HCT116 (cell line): ENCODE results near the gene TUG1. TPM values are rescaled to one million over a fixed set of nuclear protein-coding genes. Genes with fewer than 3 reads are reported as not detected.

Experiments used
- ATAC-seq: fragments of 200-7000 bp; cut with Tn5 transposase; 2 replicates; pipeline ENCODE4 v1.9.1; 2020; ENCODE audit warnings: mild to moderate bottlenecking, moderate library complexity
- BruUV-seq: library from RNA; stranded (reverse); fragments of 400-500 nt; replicated peaks from 2 replicates; lab custom pipeline; 2021; lab: Mats Ljungman, UMichigan
- CTCF ChIA-PET: fragments of 300-600 bp; sonication (Branson Sonifier 250); formaldehyde crosslinking; loops from one replicate; lab custom pipeline; 2021; ENCODE audit warnings: antibody characterized with exemption; lab: Charles Lee
- POLR2A ChIA-PET: fragments of 300-600, 350-600 bp; sonication (Branson Sonifier 250); formaldehyde crosslinking; loops from one replicate; lab custom pipeline; 2021; ENCODE audit warnings: antibody characterized with exemption; lab: Charles Lee
- RAD21 ChIA-PET, 2 experiments: fragments of 300-600 bp; sonication (Branson Sonifier 250); formaldehyde crosslinking; loops; one replicate each; lab custom pipeline; 2023; ENCODE audit warnings: low total read pairs in 2 of 2; ENCODE audit not compliant: uncharacterized antibody in 2 of 2, unreplicated experiment in 2 of 2, low non-redundant PET in 1 of 2; lab: Charles Lee
- DNase-seq: peaks from one replicate; pipeline ENCODE4 v3.0.0-alpha.2; 2010; ENCODE audit warnings: low read depth, low spot score
- H2AFZ ChIP-seq: fragments of 200-600 bp; shearing (Covaris generic), sonication (generic); 2 replicates; pipeline ENCODE4 v1.6.1; 2017; ENCODE audit warnings: low read depth, mixed run types, mixed read lengths, antibody characterized with exemption, low read length; ENCODE audit not compliant: poor library complexity, severe bottlenecking
- H3K27ac ChIP-seq: 2 replicates; pipeline ENCODE4 v1.5.1; 2012; ENCODE audit warnings: low read depth, low read length
- H3K27me3 ChIP-seq: fragments of 200-600 bp; sonication (generic); 2 replicates; pipeline ENCODE4 v1.6.1; 2016; ENCODE audit warnings: mixed run types, low read length, mixed read lengths; ENCODE audit not compliant: insufficient read depth
- H3K36me3 ChIP-seq, 2 experiments: fragments of 200-500 bp in 1 of 2; fragments of 200-600 bp in 1 of 2; sonication (Bioruptor generic) in 1 of 2; sonication (generic) in 1 of 2; 2 replicates each; pipeline versions ENCODE4 v1.5.1 to v1.6.1; 2014 to 2016; ENCODE audit warnings: low read length in 2 of 2, inconsistent platforms in 1 of 2, mixed read lengths in 1 of 2, mixed run types in 1 of 2; ENCODE audit not compliant: insufficient read depth in 2 of 2, control insufficient read depth in 1 of 2
- H3K4me1 ChIP-seq, 2 experiments: fragments of 200-600 bp in 1 of 2; sonication (generic) in 1 of 2; 2 replicates each; pipeline versions ENCODE4 v1.5.1 to v1.6.1; 2012 to 2017; ENCODE audit warnings: low read length in 2 of 2, inconsistent platforms in 1 of 2, mild to moderate bottlenecking in 1 of 2, mixed read lengths in 1 of 2, mixed run types in 1 of 2, moderate library complexity in 1 of 2; ENCODE audit not compliant: insufficient read depth in 2 of 2, control insufficient read depth in 1 of 2
- H3K4me2 ChIP-seq: fragments of 200-600 bp; sonication (generic); 2 replicates; pipeline ENCODE4 v1.6.1; 2017; ENCODE audit warnings: mixed run types, low read length, mixed read lengths
- H3K4me3 ChIP-seq, 2 experiments: fragments of 200-600 bp in 1 of 2; sonication (generic) in 1 of 2; replicated peaks in 1 of 2; 2 replicates each; pipeline ENCODE4 v1.5.1; 2011 to 2016; ENCODE audit warnings: low read length in 2 of 2, control low read depth in 1 of 2, low read depth in 1 of 2, mild to moderate bottlenecking in 1 of 2, mixed read lengths in 1 of 2, mixed run types in 1 of 2
- H3K79me2 ChIP-seq: fragments of 200-600 bp; sonication (generic); 2 replicates; pipeline ENCODE4 v1.6.1; 2017; ENCODE audit warnings: mild to moderate bottlenecking, mixed run types, low read length, moderate library complexity, mixed read lengths; ENCODE audit not compliant: insufficient read depth
- H3K9ac ChIP-seq: fragments of 200-600 bp; sonication (generic); 2 replicates; pipeline ENCODE4 v1.6.1; 2016; ENCODE audit warnings: low read length, mixed read lengths
- H3K9me2 ChIP-seq: fragments of 200-600 bp; sonication (generic), shearing (Covaris generic); 2 replicates; pipeline ENCODE4 v1.6.1; 2017; ENCODE audit warnings: mixed run types, mild to moderate bottlenecking, moderate library complexity; ENCODE audit not compliant: insufficient read depth
- H3K9me3 ChIP-seq, 2 experiments: fragments of 200-500 bp in 1 of 2; fragments of 200-600 bp in 1 of 2; sonication (Bioruptor generic) in 1 of 2; sonication (generic) in 1 of 2; 2 replicates each; pipeline ENCODE4 v1.6.1; 2014 to 2017; ENCODE audit warnings: low read length in 2 of 2, mixed read lengths in 2 of 2, inconsistent platforms in 1 of 2, low read depth in 1 of 2, mild to moderate bottlenecking in 1 of 2, mixed run types in 1 of 2, moderate library complexity in 1 of 2; ENCODE audit not compliant: control insufficient read depth in 1 of 2, insufficient read depth in 1 of 2
- H4K20me1 ChIP-seq: fragments of 200-600 bp; sonication (generic), shearing (Covaris generic); 2 replicates; pipeline ENCODE4 v1.6.1; 2017; ENCODE audit warnings: mixed run types, mild to moderate bottlenecking, moderate library complexity; ENCODE audit not compliant: insufficient read depth
- CBX3 ChIP-seq: IDR thresholded peaks from 2 replicates; pipeline ENCODE4 v1.6.1; 2012; ENCODE audit warnings: low read depth
- CEBPB ChIP-seq: IDR thresholded peaks from 2 replicates; pipeline ENCODE4 v1.6.1; 2012; ENCODE audit warnings: low read depth
- EGR1 ChIP-seq: IDR thresholded peaks from 2 replicates; pipeline ENCODE4 v1.6.1; 2012; ENCODE audit warnings: low read depth
- EZH2phosphoT487 ChIP-seq: fragments of 200-600 bp; IDR thresholded peaks from 2 replicates; pipeline ENCODE4 v1.6.1; 2018; ENCODE audit warnings: antibody characterized with exemption, borderline replicate concordance
- POLR2A ChIP-seq: IDR thresholded peaks from 2 replicates; pipeline ENCODE4 v1.7.0; 2011; ENCODE audit warnings: borderline replicate concordance; ENCODE audit not compliant: insufficient read depth, insufficient read length; ENCODE audit errors: extremely low read depth
- POLR2AphosphoS5 ChIP-seq: IDR thresholded peaks from 2 replicates; pipeline ENCODE4 v1.6.1; 2011; ENCODE audit warnings: mild to moderate bottlenecking, low read depth, low read length, moderate library complexity
- RAD21 ChIP-seq: IDR thresholded peaks from 2 replicates; pipeline ENCODE4 v1.6.1; 2012; ENCODE audit warnings: low read depth, mild to moderate bottlenecking
- SP1 ChIP-seq: IDR thresholded peaks from 2 replicates; pipeline ENCODE4 v1.6.1; 2012; ENCODE audit warnings: low read depth
- TCF7L2 ChIP-seq: IDR thresholded peaks from 2 replicates; pipeline ENCODE4 v1.7.0; 2011; ENCODE audit warnings: borderline replicate concordance, inconsistent platforms; ENCODE audit not compliant: insufficient read depth, insufficient read length; ENCODE audit errors: extremely low read depth
- ZFX ChIP-seq: fragments of 450-650 bp; IDR thresholded peaks from 2 replicates; pipeline ENCODE4 v1.6.1; 2017
- intact Hi-C: fragments of 100-400 bp; cut with micrococcal nuclease; formaldehyde crosslinking; loops from 2 replicates; pipeline ENCODE4 v1.10.0; 2022
- total RNA-seq: library from RNA; stranded (reverse); gene quantifications from one replicate; pipeline ENCODE4 v1.2.1, GENCODE V29; 2021; ENCODE audit not compliant: unreplicated experiment
- TF ChIP-seq, protein P1 (sequence below): IDR thresholded peaks from 2 replicates; pipeline ENCODE4 v1.6.1; 2012; ENCODE audit warnings: low read depth
- TF ChIP-seq, protein P2 (sequence below): IDR thresholded peaks from 2 replicates; pipeline ENCODE4 v1.6.1; 2012
- TF ChIP-seq, protein P3 (sequence below): IDR thresholded peaks from 2 replicates; pipeline ENCODE4 v1.6.1; 2012

The TUG1 gene
- total RNA-seq, 1 experiment from 2014 or later = 45.0 TPM

DNA sequence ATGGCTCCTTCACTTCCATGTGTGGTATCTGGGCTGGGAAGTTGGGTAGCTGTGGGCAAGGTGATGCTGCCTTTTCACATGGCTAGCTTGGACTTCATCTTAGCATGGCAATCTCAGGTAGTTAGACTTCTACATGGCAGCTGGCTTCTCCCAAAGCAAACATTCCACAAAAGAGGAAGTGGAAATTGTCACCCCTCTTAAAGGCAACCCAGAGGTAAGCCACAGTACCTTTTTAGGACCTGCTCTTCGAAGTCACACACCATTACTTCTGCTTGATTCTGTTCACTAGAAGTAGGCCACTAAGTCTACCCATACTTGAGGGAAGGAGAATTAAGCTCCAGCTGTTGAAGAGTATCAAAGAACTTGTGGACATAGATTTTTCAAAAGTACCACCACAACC, 25.9 kb downstream of the TUG1 start:
- Histone ChIP-seq H3K27me3 (no peaks in the 10 kb centered on the region), H3K4me1 (no peaks in the 10 kb centered on the region), H3K9ac (no peak overlapping the region), H3K9me3 (peaks cover 0 to 4% of the 10 kb centered on the region in 2 experiments; a peak in 1 of 4 replicates), H3K9me2 (no peaks in the 10 kb centered on the region), H3K27ac (no peak overlapping the region), H3K4me3 (no peak overlapping the region), H4K20me1 (no peaks in the 10 kb centered on the region), H3K4me2 (no peak overlapping the region), H2AFZ (no peak overlapping the region), H3K79me2 (no peaks in the 10 kb centered on the region), H3K36me3 (no peaks in the 10 kb centered on the region)
- POLR2A ChIA-PET = no interaction called here
- DNase-seq = no peak
- TF ChIP-seq POLR2A (no peak), EGR1 (no peak), CEBPB (no peak), CBX3 (no peak), RAD21 (no peak), ZFX (no peak), SP1 (no peak), POLR2AphosphoS5 (no peak), TCF7L2 (no peak), EZH2phosphoT487 (no peak)
- TF ChIP-seq, protein P1, sequence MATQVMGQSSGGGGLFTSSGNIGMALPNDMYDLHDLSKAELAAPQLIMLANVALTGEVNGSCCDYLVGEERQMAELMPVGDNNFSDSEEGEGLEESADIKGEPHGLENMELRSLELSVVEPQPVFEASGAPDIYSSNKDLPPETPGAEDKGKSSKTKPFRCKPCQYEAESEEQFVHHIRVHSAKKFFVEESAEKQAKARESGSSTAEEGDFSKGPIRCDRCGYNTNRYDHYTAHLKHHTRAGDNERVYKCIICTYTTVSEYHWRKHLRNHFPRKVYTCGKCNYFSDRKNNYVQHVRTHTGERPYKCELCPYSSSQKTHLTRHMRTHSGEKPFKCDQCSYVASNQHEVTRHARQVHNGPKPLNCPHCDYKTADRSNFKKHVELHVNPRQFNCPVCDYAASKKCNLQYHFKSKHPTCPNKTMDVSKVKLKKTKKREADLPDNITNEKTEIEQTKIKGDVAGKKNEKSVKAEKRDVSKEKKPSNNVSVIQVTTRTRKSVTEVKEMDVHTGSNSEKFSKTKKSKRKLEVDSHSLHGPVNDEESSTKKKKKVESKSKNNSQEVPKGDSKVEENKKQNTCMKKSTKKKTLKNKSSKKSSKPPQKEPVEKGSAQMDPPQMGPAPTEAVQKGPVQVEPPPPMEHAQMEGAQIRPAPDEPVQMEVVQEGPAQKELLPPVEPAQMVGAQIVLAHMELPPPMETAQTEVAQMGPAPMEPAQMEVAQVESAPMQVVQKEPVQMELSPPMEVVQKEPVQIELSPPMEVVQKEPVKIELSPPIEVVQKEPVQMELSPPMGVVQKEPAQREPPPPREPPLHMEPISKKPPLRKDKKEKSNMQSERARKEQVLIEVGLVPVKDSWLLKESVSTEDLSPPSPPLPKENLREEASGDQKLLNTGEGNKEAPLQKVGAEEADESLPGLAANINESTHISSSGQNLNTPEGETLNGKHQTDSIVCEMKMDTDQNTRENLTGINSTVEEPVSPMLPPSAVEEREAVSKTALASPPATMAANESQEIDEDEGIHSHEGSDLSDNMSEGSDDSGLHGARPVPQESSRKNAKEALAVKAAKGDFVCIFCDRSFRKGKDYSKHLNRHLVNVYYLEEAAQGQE = no peak
- TF ChIP-seq, protein P2, sequence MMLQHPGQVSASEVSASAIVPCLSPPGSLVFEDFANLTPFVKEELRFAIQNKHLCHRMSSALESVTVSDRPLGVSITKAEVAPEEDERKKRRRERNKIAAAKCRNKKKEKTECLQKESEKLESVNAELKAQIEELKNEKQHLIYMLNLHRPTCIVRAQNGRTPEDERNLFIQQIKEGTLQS = no peak
- TF ChIP-seq, protein P3, sequence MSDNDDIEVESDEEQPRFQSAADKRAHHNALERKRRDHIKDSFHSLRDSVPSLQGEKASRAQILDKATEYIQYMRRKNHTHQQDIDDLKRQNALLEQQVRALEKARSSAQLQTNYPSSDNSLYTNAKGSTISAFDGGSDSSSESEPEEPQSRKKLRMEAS = no peak
- no peak for ATAC-seq
- CTCF ChIA-PET = no interaction called here
- RAD21 ChIA-PET = no interaction called here
- no TSS peak for BruUV-seq
- intact Hi-C loops = no loop called here
